Stomach (tissue), 9 donors: Measurements from ENCODE around the gene NDUFA7. TPM values are rescaled to one million over a fixed set of nuclear protein-coding genes. Genes with fewer than 3 reads are reported as not detected.
A peak's percentile ranks its signal among the peaks of the same experiment; 100 is the strongest.

Experiments used
- DNase-seq, 2 donors: peaks; one replicate each; pipeline versions ENCODE4 v3.0.0 to v3.0.0-alpha.2; 2013 to 2019
- H3K27ac ChIP-seq, 5 donors: fragments of 200-600 bp in 4 of 5; sonication (generic) in 4 of 5; one replicate each; pipeline ENCODE4 v1.5.1; 2013 to 2019; ENCODE audit warnings: mild to moderate bottlenecking in 1 of 5, moderate library complexity in 1 of 5
- H3K27me3 ChIP-seq, 3 donors: fragments of 200-600 bp; sonication (generic); one replicate each; pipeline ENCODE4 v1.5.1; 2017 to 2019; ENCODE audit warnings: mixed run types in 1 of 3
- H3K36me3 ChIP-seq, 4 donors: fragments of 200-600 bp; sonication (generic); 1 replicate in 3 of 4; 2 replicates in 1 of 4; pipeline ENCODE4 v1.5.1; 2016 to 2019
- H3K4me1 ChIP-seq, 4 donors: fragments of 200-600 bp; sonication (generic); one replicate each; pipeline ENCODE4 v1.5.1; 2016 to 2019
- H3K4me3 ChIP-seq, 4 donors: fragments of 200-600 bp; sonication (generic) in 3 of 4; one replicate each; pipeline ENCODE4 v1.5.1; 2016 to 2019; ENCODE audit warnings: mild to moderate bottlenecking in 1 of 4
- H3K9me3 ChIP-seq, 4 donors: fragments of 200-600 bp; sonication (generic); one replicate each; pipeline ENCODE4 v1.5.1; 2016 to 2019
- EP300 ChIP-seq: sonication (generic); formaldehyde crosslinking; IDR thresholded peaks from one replicate; pipeline ENCODE4 v1.6.1; 2017; ENCODE audit warnings: antibody characterized with exemption
- POLR2A ChIP-seq, 4 donors: fragments of 450-650 bp; IDR thresholded peaks; one replicate each; pipeline ENCODE4 v1.6.1; 2016; ENCODE audit warnings: antibody characterized with exemption in 4 of 4, control low read depth in 2 of 4, mild to moderate bottlenecking in 1 of 4, moderate library complexity in 1 of 4
- POLR2AphosphoS5 ChIP-seq, 3 donors: sonication (generic); formaldehyde crosslinking; IDR thresholded peaks; one replicate each; pipeline ENCODE4 v1.6.1; 2016; ENCODE audit warnings: antibody characterized with exemption in 3 of 3
- WGBS, 5 donors: extraction: QIAGEN DNeasy Blood & Tissue Kit in 3 of 5; methylation state at CpG; one replicate each; pipeline versions ENCODE4 v1.1.5 to v1.1.7; 2013 to 2018; 5-methylcytosine and 5-hydroxymethylcytosine counted together
- intact Hi-C: fragments of 100-400 bp; cut with DNase I; formaldehyde crosslinking; loops from one replicate; pipeline ENCODE4 v1.15.1; 2023; ENCODE audit warnings: low total_unique reads
- polyA plus RNA-seq, 3 donors: library from polyadenylated mRNA; stranded (reverse); fragments of 200-250 nt; gene quantifications; one replicate each; pipeline ENCODE4 v1.2.3, GENCODE V29; 2013
- total RNA-seq, 5 donors: library from RNA; depleted of rRNA; stranded (reverse); fragments of >200 nt; gene quantifications; one replicate each; pipeline versions ENCODE4 v1.1.0 to v1.2.3, GENCODE V29; 2014 to 2016
- TF ChIP-seq, protein P1 (sequence below), 7 experiments: fragments of 450-650 bp in 4 of 7; fragments of 200-600 bp in 3 of 7; sonication (generic) in 3 of 7; IDR thresholded peaks; one replicate each; pipeline ENCODE4 v1.5.1; 2016 to 2019; ENCODE audit warnings: antibody characterized with exemption in 7 of 7, control low read depth in 2 of 7, mild to moderate bottlenecking in 1 of 7
- donor health status: healthy with polysubstance abuse.
- donor health status: Bipolar disorder and iron deficiency.
- donor health status: healthy.

The NDUFA7 gene
- total and polyA plus RNA-seq, 8 donors: 3.6 to 171 (median 12.7) TPM

DNA sequence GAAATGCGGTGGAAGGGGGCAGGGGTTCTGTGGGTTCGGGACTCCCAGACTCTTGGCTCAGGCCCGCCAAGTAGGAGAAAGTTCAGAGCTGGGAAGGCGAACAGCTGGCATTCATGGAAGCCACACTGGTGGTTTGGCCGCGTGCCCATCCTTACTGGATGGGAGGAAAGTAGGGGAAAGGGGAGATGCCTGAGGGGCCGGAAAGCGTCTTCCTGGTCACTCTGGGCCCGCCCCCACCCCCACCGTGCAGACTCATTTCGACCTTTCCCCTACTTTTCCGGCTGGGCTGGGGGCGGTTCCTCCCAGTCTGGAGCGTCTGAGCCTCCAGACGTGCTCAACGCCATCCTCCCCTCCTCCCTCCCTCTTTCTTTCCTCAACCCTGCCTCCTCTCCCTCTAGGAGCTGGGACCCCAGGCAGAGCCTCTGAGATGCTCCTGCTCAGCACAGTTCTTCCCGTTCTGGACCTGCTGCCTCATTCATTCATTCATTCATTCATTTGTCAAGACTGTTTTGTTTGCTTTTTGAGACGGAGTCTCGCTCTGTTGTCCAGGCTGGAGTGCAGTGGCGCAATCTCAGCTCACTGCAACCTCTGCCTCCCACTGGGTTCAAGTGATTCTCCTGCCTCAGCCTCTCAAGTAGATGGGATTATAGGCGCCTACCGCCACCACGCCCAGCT, 46.3 kb upstream of the NDUFA7 start:
- Histone ChIP-seq H3K36me3 (peaks cover 0 to 28% (median 20%) of the 10 kb centered on the region in 4 donors), H3K27me3 (peaks cover 0 to 28% (median 0%) of the 10 kb centered on the region in 3 donors), H3K4me1 (peaks cover 66 to 91% (median 82%) of the 10 kb centered on the region in 4 donors), H3K9me3 (no peaks in the 10 kb centered on the region), H3K4me3 (peak overlapping the region; percentile 1 to 76 (median 25)), H3K27ac (peak overlapping the region in 4 of 5 donors; percentile 66 to 91 (median 78))
- WGBS, 5 donors: 16 to 21% (median 19%) methylated on average over 19 to 23 of the region's 23 CpGs
- no peak for TF ChIP-seq EP300
- TF ChIP-seq POLR2AphosphoS5 (IDR thresholded peaks at IDR 0.05): peak; percentile 22 to 81 (median 78)
- TF ChIP-seq, protein P1, sequence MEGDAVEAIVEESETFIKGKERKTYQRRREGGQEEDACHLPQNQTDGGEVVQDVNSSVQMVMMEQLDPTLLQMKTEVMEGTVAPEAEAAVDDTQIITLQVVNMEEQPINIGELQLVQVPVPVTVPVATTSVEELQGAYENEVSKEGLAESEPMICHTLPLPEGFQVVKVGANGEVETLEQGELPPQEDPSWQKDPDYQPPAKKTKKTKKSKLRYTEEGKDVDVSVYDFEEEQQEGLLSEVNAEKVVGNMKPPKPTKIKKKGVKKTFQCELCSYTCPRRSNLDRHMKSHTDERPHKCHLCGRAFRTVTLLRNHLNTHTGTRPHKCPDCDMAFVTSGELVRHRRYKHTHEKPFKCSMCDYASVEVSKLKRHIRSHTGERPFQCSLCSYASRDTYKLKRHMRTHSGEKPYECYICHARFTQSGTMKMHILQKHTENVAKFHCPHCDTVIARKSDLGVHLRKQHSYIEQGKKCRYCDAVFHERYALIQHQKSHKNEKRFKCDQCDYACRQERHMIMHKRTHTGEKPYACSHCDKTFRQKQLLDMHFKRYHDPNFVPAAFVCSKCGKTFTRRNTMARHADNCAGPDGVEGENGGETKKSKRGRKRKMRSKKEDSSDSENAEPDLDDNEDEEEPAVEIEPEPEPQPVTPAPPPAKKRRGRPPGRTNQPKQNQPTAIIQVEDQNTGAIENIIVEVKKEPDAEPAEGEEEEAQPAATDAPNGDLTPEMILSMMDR (IDR thresholded peaks at IDR 0.05): no peak
- peak; percentile 95 to 96 for DNase-seq
- intact Hi-C loops: no loop called here

DNA sequence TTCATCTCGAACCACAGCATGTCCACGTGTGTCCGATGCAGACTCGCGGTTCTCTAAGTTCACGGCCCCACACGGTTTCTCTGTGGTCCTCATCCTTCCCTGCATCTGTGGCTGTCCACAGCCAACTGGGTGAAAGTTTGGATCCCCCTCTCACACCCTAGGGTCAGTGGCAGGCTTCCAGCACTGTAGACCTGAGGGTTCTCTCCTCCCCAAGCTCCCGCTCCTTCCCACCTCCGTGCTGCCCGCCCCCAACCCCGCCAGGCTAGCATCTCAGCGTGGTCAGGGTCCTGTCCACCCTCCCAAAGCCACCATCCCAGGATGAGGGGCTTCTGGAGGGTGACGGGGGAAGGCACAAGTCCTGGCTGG, 45.8 kb upstream of the NDUFA7 start:
- Histone ChIP-seq H3K36me3 (peaks cover 0 to 25% (median 18%) of the 10 kb centered on the region in 4 donors), H3K4me3 (peak overlapping the region; percentile 1 to 76 (median 25)), H3K9me3 (no peaks in the 10 kb centered on the region), H3K4me1 (peaks cover 70 to 94% (median 87%) of the 10 kb centered on the region in 4 donors), H3K27me3 (peaks cover 0 to 28% (median 0%) of the 10 kb centered on the region in 3 donors), H3K27ac (peak overlapping the region in 4 of 5 donors; percentile 66 to 91 (median 78))
- TF ChIP-seq EP300 (no peak), POLR2AphosphoS5 (IDR thresholded peaks at IDR 0.05) (no peak), POLR2A (IDR thresholded peaks at IDR 0.05) (no peak)
- TF ChIP-seq, protein P1 (IDR thresholded peaks at IDR 0.05): no peak
- DNase-seq: no peak
- intact Hi-C loops: no loop called here
- 47 to 62% (median 57%) methylated on average over 12 to 13 of the region's 13 CpGs for WGBS, 5 donors

DNA sequence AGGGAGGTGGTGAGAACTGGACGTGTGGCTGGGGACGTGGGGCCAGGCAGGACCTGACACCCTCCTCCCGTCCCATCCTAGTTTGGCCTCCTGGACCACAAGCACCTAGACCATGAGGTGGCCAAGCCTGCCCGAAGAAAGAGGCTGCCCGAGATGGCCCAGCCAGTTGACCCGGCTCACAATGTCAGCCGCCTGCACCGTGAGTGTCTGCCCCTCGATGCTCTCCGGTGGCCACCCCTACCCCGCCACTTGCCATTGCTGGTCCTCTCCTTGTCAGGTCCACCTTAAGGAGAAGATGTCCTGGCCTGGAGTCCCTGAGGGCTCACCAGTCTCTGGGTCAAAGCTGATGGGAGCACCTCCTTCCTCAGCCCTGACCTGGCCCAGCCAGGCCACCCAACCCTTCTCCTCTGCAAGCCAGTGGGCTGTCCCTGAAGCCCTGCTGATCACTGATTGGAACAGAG, 45.0 kb upstream of the NDUFA7 start:
- TF ChIP-seq, protein P1 (IDR thresholded peaks at IDR 0.05): no peak
- TF ChIP-seq POLR2AphosphoS5 (IDR thresholded peaks at IDR 0.05) (no peak), POLR2A (IDR thresholded peaks at IDR 0.05) (no peak), EP300 (no peak)
- Histone ChIP-seq H3K27ac (peak overlapping the region in 4 of 5 donors; percentile 66 to 91 (median 78)), H3K4me1 (peaks cover 74 to 94% (median 90%) of the 10 kb centered on the region in 4 donors), H3K4me3 (peak overlapping the region in 3 of 4 donors; percentile 1 to 76 (median 24)), H3K27me3 (peaks cover 0 to 28% (median 0%) of the 10 kb centered on the region in 3 donors), H3K9me3 (no peaks in the 10 kb centered on the region), H3K36me3 (peaks cover 0 to 17% (median 12%) of the 10 kb centered on the region in 4 donors)
- intact Hi-C loops: no loop called here
- 91 to 96% (median 92%) methylated on average over 9 to 11 of the region's 11 CpGs for WGBS, 5 donors
- DNase-seq: no peak

DNA sequence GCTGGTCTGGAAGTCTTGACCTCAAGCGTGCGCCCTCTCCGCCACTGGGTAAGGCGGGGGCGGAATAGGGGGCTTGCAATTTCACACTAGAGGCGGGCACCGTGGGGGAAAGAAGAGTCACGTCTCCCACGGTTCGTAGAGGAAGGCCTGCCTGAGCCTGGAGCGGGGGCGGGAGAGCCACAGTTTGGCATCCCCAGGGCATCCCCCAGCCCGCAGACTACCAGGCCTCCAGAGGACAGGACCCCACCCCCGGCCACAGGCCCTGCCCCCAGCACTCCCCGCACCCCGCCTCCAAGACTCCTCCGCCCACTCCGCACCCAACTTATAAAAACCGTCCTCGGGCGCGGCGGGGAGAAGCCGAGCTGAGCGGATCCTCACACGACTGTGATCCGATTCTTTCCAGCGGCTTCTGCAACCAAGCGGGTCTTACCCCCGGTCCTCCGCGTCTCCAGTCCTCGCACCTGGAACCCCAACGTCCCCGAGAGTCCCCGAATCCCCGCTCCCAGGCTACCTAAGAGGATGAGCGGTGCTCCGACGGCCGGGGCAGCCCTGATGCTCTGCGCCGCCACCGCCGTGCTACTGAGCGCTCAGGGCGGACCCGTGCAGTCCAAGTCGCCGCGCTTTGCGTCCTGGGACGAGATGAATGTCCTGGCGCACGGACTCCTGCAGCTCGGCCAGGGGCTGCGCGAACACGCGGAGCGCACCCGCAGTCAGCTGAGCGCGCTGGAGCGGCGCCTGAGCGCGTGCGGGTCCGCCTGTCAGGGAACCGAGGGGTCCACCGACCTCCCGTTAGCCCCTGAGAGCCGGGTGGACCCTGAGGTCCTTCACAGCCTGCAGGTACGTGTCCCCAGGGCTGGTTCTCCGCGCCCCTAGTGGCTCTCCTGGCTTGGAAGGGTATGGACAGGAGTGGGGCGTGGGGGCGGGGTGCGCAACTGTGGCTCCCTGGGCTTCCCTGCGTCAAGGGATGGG, 42.9 kb upstream of the NDUFA7 start, which contains the start of gene ANGPTL4:
TSS of gene ANGPTL4 (plus strand) at position 353 of the 969 bp plus-strand sequence. CDS start at position 520, 167 bp downstream.
- peaks cover 71 to 82% (median 76%) of the 10 kb centered on the region in 4 donors for H3K4me1 ChIP-seq
- no peaks in the 10 kb centered on the region for H3K9me3 ChIP-seq
- H3K27me3 ChIP-seq: peaks cover 0 to 28% (median 0%) of the 10 kb centered on the region in 3 donors
- intact Hi-C loops: no loop called here
- no peaks in the 10 kb centered on the region for H3K36me3 ChIP-seq
- peak within 1 kb of the TSS; percentile 37 to 91 (median 90) for H3K27ac ChIP-seq
- WGBS, 5 donors: 1 to 4% (median 2%) methylated on average over 34 to 81 of the region's 81 CpGs
- peak; percentile 79 to 82 for DNase-seq
- TF ChIP-seq, protein P1 (IDR thresholded peaks at IDR 0.05): peak in 5 of 7 experiments; percentile 9 to 26 (median 10)
- TF ChIP-seq POLR2AphosphoS5 (IDR thresholded peaks at IDR 0.05) (peak in 2 of 3 donors; percentile 58 to 94), POLR2A (IDR thresholded peaks at IDR 0.05) (peak in 1 of 4 donors; percentile 71), EP300 (no peak)
- peak within 1 kb of the TSS; percentile 56 to 76 (median 62) for H3K4me3 ChIP-seq
